Measurements from ENCODE around the gene RAB29.

RAB29 gene

GRCh38 chr1:205805082-205805711 lies 29.9 kb upstream of the RAB29 start:
- Mint-ChIP-seq H3K9me3 (no peaks in the 10 kb centered on the region), H3K27me3 (no peaks in the 10 kb centered on the region), H3K27ac (no peak overlapping the region), H3K36me3 (peaks cover 5% of the 10 kb centered on the region), H3K4me3 (no peak overlapping the region), H3K4me1 (peaks cover 39% of the 10 kb centered on the region)
- peak; percentile 41 for DNase-seq
- CTCF ChIA-PET = interaction anchor here (0.8 to 4.0 kb wide), 7 partner anchors 14 to 172 kb away, joined by 3 to 23 read pairs (median 4); no protein-coding TSS in a partner anchor

- Mint-ChIP-seq H3K4me1 (peaks cover 39% of the 10 kb centered on the region), H3K4me3 (no peak overlapping the region), H3K27me3 (no peaks in the 10 kb centered on the region), H3K27ac (no peak overlapping the region), H3K36me3 (peaks cover 5% of the 10 kb centered on the region), H3K9me3 (no peaks in the 10 kb centered on the region)
- CTCF ChIA-PET = interaction anchor here (0.7 to 4.0 kb wide), 6 partner anchors 13 to 293 kb away, joined by 3 to 23 read pairs (median 4); no protein-coding TSS in a partner anchor
- DNase-seq = no peak
Measured at GRCh38 chr1:205804605-205805004, 29.3 kb upstream of the RAB29 start.

GRCh38 chr1:205803986-205804385 lies 28.7 kb upstream of the RAB29 start:
- Mint-ChIP-seq H3K27ac (no peak overlapping the region), H3K4me1 (peaks cover 35% of the 10 kb centered on the region), H3K36me3 (peaks cover 5% of the 10 kb centered on the region), H3K4me3 (no peak overlapping the region), H3K27me3 (no peaks in the 10 kb centered on the region), H3K9me3 (no peaks in the 10 kb centered on the region)
- CTCF ChIA-PET = interaction anchor here (0.7 to 4.0 kb wide), 5 partner anchors 12 to 293 kb away, joined by 3 to 23 read pairs (median 4); no protein-coding TSS in a partner anchor
- DNase-seq = no peak

- no peaks in the 10 kb centered on the region for H3K36me3 Mint-ChIP-seq
- CTCF ChIA-PET = no interaction called here
- DNase-seq = no peak
- peaks cover 31% of the 10 kb centered on the region for H3K4me1 Mint-ChIP-seq
- no peak overlapping the region for H3K4me3 Mint-ChIP-seq
- no peaks in the 10 kb centered on the region for H3K27me3 Mint-ChIP-seq
- H3K9me3 Mint-ChIP-seq = no peaks in the 10 kb centered on the region
- no peak overlapping the region for H3K27ac Mint-ChIP-seq
Measured at GRCh38 chr1:205802060-205802459, 26.8 kb upstream of the RAB29 start.

- no peak overlapping the region for H3K27ac Mint-ChIP-seq
- H3K4me1 Mint-ChIP-seq = peaks cover 23% of the 10 kb centered on the region
- CTCF ChIA-PET = interaction anchor here (1.1 to 2.4 kb wide), 3 partner anchors 10 to 210 kb away, joined by 3 to 8 read pairs (median 5); no protein-coding TSS in a partner anchor
Measured at GRCh38 chr1:205800981-205801703, 25.9 kb upstream of the RAB29 start.

GRCh38 chr1:205800427-205800826 lies 25.1 kb upstream of the RAB29 start:
- H3K9me3 Mint-ChIP-seq = no peaks in the 10 kb centered on the region
- peaks cover 16% of the 10 kb centered on the region for H3K4me1 Mint-ChIP-seq
- H3K4me3 Mint-ChIP-seq = no peak overlapping the region
- no peaks in the 10 kb centered on the region for H3K36me3 Mint-ChIP-seq
- no peak for DNase-seq
- no peaks in the 10 kb centered on the region for H3K27me3 Mint-ChIP-seq
- H3K27ac Mint-ChIP-seq = no peak overlapping the region
- CTCF ChIA-PET = interaction anchor here (1.1 to 2.4 kb wide), 3 partner anchors 9 to 210 kb away, joined by 3 to 8 read pairs (median 5); no protein-coding TSS in a partner anchor

More at GRCh38 chr1:205800981-205801703, 25.9 kb upstream of the RAB29 start:
- Mint-ChIP-seq H3K4me3 (no peak overlapping the region), H3K9me3 (no peaks in the 10 kb centered on the region), H3K36me3 (no peaks in the 10 kb centered on the region), H3K27me3 (no peaks in the 10 kb centered on the region)
- no peak for DNase-seq

GRCh38 chr1:205798577-205798976 lies 23.3 kb upstream of the RAB29 start:
- no peaks in the 10 kb centered on the region for H3K36me3 Mint-ChIP-seq
- H3K27ac Mint-ChIP-seq = no peak overlapping the region
- H3K4me3 Mint-ChIP-seq = no peak overlapping the region
- no peaks in the 10 kb centered on the region for H3K9me3 Mint-ChIP-seq
- CTCF ChIA-PET = interaction anchor here (1.0 to 11.3 kb wide), 2 partner anchors 60 to 180 kb away, joined by 3 to 186 read pairs; no protein-coding TSS in a partner anchor
- H3K4me1 Mint-ChIP-seq = peaks cover 7% of the 10 kb centered on the region
- H3K27me3 Mint-ChIP-seq = no peaks in the 10 kb centered on the region
- no peak for DNase-seq

GRCh38 chr1:205797168-205797567 lies 21.9 kb upstream of the RAB29 start:
- DNase-seq = no peak
- no peak overlapping the region for H3K27ac Mint-ChIP-seq
- H3K4me3 Mint-ChIP-seq = no peak overlapping the region
- H3K36me3 Mint-ChIP-seq = no peaks in the 10 kb centered on the region
- CTCF ChIA-PET = interaction anchor here (2.5 to 11.3 kb wide), 2 partner anchors 139 to 182 kb away, joined by 11 to 186 read pairs; no protein-coding TSS in a partner anchor
- H3K27me3 Mint-ChIP-seq = no peaks in the 10 kb centered on the region
- H3K4me1 Mint-ChIP-seq = peaks cover 7% of the 10 kb centered on the region
- H3K9me3 Mint-ChIP-seq = no peaks in the 10 kb centered on the region

GRCh38 chr1:205794011-205794730 lies 18.9 kb upstream of the RAB29 start:
- H3K9me3 Mint-ChIP-seq = no peaks in the 10 kb centered on the region
- H3K36me3 Mint-ChIP-seq = peaks cover 4% of the 10 kb centered on the region
- no peak overlapping the region for H3K27ac Mint-ChIP-seq
- CTCF ChIA-PET = interaction anchor here (1.4 to 11.3 kb wide), 5 partner anchors 11 to 185 kb away, joined by 4 to 186 read pairs (median 9); no protein-coding TSS in a partner anchor
- H3K4me3 Mint-ChIP-seq = no peak overlapping the region
- peaks cover 7% of the 10 kb centered on the region for H3K4me1 Mint-ChIP-seq
- DNase-seq = no peak
- H3K27me3 Mint-ChIP-seq = no peaks in the 10 kb centered on the region

- CTCF ChIA-PET = interaction anchor here (1.0 to 11.3 kb wide), 9 partner anchors 34 to 315 kb away, joined by 3 to 186 read pairs (median 7); no protein-coding TSS in a partner anchor
- H3K27ac Mint-ChIP-seq = no peak overlapping the region
- no peak for DNase-seq
- H3K4me3 Mint-ChIP-seq = no peak overlapping the region
- H3K36me3 Mint-ChIP-seq = peaks cover 4% of the 10 kb centered on the region
- H3K9me3 Mint-ChIP-seq = no peaks in the 10 kb centered on the region
- no peaks in the 10 kb centered on the region for H3K27me3 Mint-ChIP-seq
- H3K4me1 Mint-ChIP-seq = peaks cover under 1% of the 10 kb centered on the region
Measured at GRCh38 chr1:205792961-205793673, 17.8 kb upstream of the RAB29 start.

- Mint-ChIP-seq H3K27me3 (no peaks in the 10 kb centered on the region), H3K36me3 (peaks cover 4% of the 10 kb centered on the region), H3K4me3 (no peak overlapping the region), H3K4me1 (no peaks in the 10 kb centered on the region), H3K27ac (no peak overlapping the region), H3K9me3 (no peaks in the 10 kb centered on the region)
- CTCF ChIA-PET = interaction anchor here (0.6 to 11.3 kb wide), 25 partner anchors 10 to 316 kb away, joined by 3 to 186 read pairs (median 6); no protein-coding TSS in a partner anchor
- DNase-seq = no peak
Measured at GRCh38 chr1:205792481-205792881, 17.2 kb upstream of the RAB29 start.

- H3K4me1 Mint-ChIP-seq = no peaks in the 10 kb centered on the region
- no peaks in the 10 kb centered on the region for H3K9me3 Mint-ChIP-seq
- H3K27ac Mint-ChIP-seq = no peak overlapping the region
- peaks cover 4% of the 10 kb centered on the region for H3K36me3 Mint-ChIP-seq
- no peaks in the 10 kb centered on the region for H3K27me3 Mint-ChIP-seq
- DNase-seq = peak; percentile 76
- H3K4me3 Mint-ChIP-seq = no peak overlapping the region
- CTCF ChIA-PET = interaction anchor here (0.6 to 11.3 kb wide), 27 partner anchors 9 to 316 kb away, joined by 3 to 186 read pairs (median 5); no protein-coding TSS in a partner anchor
Measured at GRCh38 chr1:205791568-205792180, 16.4 kb upstream of the RAB29 start.

All from activated naive CD4-positive, alpha-beta T cell treated with anti-CD3 and anti-CD28 coated beads, Interleukin-2, amount 10 ng/mL, durations not matched to agents 7 days and 5 days (primary cell).